SKM-1 (cell line): ENCODE data around the gene OSBPL6.
"Not testable (repeated sequence)": the region's sequence is repeated elsewhere in the genome, so short reads cannot be mapped to it uniquely, and the experiment has no call there.

ENCODE experiments used
- DNase-seq: peaks from one replicate; lab custom pipeline; 2025; ENCODE audit not compliant: unreplicated experiment; lab: John Stamatoyannopoulos, UW

Gene OSBPL6

DNA sequence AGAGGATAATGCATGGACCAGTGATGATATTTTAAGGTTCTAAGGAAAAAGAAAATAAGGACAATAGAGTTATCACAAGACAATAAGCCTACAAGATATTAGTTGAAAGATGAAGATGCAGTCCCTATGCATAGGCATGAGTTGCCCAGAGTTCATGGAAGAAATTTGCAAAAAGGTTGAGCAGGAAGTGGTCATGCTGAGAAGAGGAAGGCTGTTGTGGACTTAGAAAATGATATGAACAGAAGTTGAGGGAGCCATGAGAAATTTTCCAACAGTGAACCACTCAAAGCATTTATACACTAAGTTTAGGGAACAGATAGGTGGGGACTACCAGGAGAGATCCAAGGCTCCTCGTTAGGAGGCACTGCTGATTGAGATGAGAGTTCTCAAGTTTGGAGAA lies 3.5 kb downstream of the OSBPL6 start:
- peak; percentile 9 for DNase-seq

- not testable (repeated sequence) for DNase-seq
These were observed 4.1 kb downstream of the OSBPL6 start for GRCh38 chr2:178198441-178198840.

DNA sequence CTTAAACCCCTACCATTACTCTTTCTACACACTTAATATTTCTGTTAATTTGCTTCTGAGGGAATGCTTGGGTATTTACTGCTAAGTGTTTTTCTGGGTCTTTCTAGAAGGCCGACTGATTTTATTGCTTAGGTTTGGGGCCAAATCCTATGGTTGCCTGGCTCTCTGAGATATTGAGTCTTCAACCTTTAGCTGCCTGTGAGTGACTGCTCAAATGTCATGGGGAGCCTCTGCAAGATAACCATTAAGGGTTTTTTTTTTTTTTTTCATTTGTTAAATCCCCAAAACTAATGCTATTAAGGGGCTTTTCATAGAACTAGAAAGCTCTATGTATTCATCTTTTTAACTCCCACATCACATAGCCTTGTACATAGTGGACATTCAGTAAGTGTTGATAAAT lies 5.0 kb downstream of the OSBPL6 start:
- DNase-seq, result no peak

DNA sequence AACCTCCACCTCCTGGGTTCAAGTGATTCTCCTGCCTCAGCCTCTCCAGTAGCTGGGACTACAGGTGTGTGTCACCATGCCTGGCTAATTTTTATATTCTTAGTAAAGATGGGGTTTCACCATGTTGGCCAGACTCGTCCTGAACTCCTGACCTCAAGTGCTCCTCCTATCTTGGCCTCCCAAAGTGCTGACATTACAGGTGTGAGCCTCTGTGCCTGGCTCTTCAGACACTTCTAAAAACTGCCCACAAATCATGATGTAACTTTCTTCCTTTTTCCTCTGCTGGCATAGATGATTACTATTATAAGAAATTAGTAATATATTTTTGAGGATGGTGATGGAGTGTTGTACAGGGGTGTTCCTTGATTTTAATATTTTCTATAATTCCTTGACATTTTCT lies 6.0 kb downstream of the OSBPL6 start:
- no peak for DNase-seq

DNA sequence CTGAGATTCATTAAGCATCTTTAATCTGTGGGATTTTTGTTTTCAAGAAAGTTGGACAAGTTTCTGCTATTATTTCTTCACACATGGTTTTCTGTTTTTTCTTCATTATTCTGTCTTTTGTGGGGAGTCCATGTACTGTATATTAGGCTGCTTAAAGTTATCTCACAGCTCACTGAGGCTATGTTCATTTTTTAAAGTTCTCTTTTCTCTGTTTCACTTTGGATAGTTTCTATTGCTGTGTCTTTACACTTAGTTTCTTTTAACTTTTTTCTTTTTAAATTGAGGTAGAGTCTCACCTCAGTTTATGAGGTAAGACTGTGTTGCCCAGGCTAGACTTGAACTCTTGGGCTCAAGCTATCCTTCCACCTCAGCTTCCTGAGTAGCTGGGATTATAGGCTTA lies 8.6 kb downstream of the OSBPL6 start:
- no peak for DNase-seq

DNA sequence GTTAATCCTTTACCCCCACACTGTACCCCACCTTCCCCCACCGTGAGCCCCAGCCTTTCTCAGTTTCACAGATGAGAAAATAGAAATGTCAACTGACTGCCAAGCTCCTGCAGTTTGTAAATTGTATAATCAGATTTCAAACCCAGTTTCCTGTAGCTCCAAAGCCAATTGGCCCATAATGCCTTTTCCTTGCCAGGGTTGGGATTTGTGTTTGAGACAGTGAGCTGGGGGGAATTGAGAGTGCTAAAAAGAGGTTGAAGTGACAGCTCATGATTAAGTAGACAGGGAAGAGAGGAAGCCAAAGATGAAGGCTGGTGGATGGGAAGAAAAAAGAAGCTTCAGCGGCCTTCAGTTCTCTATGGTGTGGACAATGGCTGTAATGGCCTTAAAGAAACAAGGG lies 10.7 kb downstream of the OSBPL6 start:
- no peak for DNase-seq

GRCh38 chr2:178205853-178206521 lies 11.7 kb downstream of the OSBPL6 start:
- DNase-seq, result no peak

GRCh38 chr2:178208336-178208735 lies 14.0 kb downstream of the OSBPL6 start:
- no peak for DNase-seq

DNA sequence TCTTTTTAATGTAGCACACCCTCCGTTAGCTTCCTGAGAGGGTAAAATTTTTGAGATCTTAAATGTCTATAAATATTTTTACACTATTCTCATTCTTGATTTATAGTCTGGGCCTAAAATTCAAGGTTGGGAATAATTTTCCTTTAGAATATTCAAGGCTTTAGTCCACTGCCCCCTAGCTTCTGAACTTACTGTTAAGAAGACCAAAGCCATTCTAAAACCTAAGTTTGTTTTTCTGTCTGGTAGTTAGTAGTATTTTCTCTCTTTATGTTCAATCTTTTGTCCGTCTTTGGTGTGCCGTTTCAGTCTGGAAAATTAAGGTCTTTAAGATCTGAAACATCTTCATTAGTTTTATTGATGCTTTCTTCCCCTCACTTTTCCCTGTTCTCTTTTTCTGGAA lies 14.5 kb downstream of the OSBPL6 start:
- DNase-seq, result no peak

DNA sequence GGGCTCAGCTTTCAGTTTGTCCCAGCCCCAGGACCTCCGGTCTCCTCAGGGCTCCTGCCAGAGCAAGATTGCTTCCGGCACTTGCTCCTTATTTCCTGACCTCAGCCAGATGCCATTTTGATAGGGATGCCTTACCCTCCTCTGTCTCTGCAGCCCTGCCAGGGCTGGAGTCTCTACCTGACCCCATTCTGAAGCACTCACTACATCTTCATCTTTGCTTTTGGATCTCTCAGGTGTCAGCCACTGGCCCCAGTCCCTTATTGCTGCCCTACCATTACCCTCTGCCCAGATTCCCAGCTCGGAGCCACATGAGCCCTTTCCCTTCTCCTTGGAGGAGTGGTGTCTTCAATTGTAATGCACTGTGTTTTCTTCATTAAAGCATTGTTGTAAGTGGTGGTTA lies 17.1 kb downstream of the OSBPL6 start:
- DNase-seq, result no peak

GRCh38 chr2:178211943-178212342 lies 17.6 kb downstream of the OSBPL6 start:
- no peak for DNase-seq

DNA sequence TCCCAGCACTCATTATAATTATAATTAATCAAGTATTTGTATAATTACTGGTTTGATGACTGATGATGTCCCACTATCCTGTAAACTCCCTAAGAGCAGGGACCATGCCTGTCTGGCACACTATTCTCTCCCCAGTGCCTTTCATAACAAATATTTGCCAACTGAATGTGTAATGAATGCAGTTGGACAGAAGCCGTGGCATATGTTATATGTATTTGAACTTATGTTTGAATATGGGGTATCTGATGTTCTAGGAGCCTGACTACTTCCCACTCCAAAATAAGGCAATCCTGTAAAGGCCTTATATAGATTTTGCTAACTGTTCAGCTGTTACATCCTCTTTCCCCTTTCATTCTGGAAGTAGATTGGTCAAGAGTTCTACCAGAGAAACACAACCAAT lies 19.7 kb downstream of the OSBPL6 start:
- DNase-seq, result no peak

DNA sequence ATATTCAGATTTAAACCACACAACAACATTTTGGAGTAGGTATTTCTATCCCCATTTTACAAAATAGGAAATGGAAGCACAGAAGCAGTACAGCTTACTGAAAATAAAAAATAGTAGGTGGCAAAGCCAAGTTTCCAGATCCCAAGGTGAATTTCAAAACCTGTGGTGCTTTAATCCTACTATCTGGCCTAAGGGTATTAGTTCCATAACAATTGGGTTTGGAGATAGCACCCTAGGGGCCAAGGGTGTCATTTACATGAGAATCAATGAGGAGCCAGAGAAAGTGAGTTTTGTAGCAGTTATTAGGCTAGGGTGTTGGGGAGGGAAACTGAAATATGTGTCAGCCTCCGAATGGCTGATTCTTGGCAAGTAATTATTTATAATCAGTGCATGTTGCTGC lies 24.9 kb downstream of the OSBPL6 start:
- no peak for DNase-seq

DNA sequence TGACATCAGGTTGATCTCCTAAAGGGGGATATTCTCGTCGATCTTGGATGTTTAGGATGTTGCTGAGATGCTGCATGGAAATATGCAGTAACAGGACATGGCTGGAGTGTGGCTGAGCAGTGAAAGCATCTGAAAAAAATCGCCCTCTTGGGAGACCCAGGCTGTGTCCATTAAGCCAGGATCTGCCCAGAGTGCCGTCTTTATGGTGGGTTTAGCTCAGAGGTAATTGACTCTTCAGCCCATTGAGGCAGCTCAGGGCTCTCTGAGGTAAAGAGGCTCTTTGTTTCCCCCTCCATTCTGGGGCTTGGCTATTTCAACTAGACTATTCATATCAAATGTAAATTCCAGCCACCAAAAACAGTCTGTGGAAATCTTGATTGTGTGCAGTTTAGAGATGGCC lies 26.5 kb downstream of the OSBPL6 start:
- DNase-seq, result no peak

DNA sequence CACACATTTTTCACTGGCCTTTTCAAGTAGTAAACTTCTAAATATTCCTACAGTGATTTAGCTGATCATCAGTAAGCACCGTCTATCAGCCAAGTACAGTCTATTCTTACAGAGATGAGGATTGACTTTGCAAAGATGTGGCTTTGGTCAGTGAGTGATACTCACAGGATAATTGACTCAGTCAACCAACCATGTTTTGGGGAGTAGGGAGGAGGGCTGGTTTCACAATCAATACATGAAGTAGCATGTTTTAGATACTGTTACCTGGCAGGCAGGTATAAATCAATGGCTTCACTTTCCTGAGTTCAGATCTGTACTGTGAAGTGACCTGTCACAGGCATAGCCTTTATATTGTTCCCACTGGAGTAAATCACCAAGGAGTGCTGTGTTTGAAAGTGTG lies 27.2 kb downstream of the OSBPL6 start:
- no peak for DNase-seq

DNA sequence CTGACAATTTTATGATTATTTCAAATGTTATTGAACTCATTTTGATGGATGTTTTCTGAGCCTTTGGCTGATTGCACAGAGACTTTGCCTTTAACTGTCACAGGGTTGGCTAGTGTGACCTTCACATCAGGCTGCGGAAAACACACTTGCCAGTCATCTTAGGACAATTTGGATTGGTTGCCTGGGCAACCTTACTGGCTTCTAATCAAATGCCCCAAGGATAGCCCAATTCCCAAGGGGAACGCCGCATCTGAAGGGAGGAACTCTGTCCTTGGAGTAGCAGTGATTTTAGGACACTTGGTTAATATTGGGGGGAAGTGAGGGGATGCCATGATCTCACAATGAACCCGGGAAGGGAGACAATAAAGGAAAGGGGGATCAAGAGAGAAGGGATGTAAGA lies 29.5 kb downstream of the OSBPL6 start:
- DNase-seq, result no peak

GRCh38 chr2:178225006-178225805 lies 30.9 kb downstream of the OSBPL6 start:
- no peak for DNase-seq

DNA sequence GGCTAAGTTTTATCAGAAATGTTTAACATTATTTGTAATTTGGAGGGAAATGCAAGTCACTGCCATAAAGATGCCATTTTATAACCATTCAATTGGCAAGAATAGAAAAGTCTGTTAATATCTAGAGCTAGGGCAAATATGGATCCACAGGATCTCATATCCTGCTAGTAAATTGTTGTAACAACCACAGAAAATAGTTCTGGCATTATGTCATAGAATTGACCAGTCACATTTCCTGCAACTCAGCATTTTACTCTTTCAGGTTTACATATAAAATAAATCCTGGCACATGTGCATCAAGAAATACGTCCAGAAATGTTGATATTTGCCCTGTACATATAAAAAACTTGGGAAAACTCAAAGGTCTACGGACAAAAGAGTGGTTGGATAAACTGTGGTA lies 32.9 kb downstream of the OSBPL6 start:
- no peak for DNase-seq

GRCh38 chr2:178229927-178230326 lies 35.6 kb downstream of the OSBPL6 start:
- DNase-seq, result peak; percentile 71

- no peak for DNase-seq
These were observed 36.1 kb downstream of the OSBPL6 start for GRCh38 chr2:178230396-178230795.

DNA sequence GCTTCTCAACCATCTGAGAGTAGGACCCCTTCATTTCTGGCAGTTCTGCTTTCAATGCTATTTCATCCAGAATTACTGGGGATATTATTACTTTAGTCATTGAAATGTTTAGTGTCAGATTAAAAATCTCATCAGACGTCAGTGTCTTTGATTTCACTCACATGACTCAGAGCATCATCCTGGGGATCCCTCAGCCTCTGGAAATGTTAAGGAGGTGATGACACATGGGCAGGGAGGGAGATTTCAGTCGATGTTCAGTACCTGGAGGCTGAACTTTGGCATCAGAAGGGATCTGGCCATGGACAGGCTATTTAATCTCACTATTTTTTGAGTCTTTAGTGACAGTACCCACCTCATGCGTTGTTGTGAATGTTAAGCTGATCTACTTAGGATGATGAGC lies 39.1 kb downstream of the OSBPL6 start:
- no peak for DNase-seq

DNA sequence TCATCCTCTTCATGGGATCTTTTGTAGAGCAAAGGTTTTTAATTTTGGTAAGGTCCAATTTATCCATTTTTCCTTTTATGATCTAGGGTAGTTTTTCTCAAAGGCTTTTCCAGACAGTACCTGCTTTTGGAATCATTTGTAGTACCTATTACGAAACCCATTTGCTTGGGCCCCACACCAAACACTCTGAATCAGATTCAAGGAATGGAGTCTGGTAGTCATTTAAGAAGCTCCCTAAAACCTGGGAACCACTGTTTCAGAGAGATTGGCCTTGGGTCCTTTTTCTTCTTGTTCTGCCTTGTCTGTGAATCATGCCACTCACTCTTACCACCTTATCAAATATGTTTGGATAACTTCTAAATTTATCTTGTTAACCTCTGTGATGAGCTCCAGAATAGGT lies 40.3 kb downstream of the OSBPL6 start:
- DNase-seq, result no peak
